Caco-2 (cell line): Measurements from ENCODE around the gene NELFCD. TPM values are rescaled to one million over a fixed set of nuclear protein-coding genes. Genes with fewer than 3 reads are reported as not detected.

Experiments
- BruUV-seq: library from RNA; stranded (reverse); fragments of 400-500 nt; replicated peaks from 2 replicates; lab custom pipeline; 2021; lab: Mats Ljungman, UMichigan
- CTCF ChIA-PET: fragments of 300-600 bp; sonication (Branson Sonifier 250); formaldehyde crosslinking; loops from one replicate; lab custom pipeline; 2022; ENCODE audit warnings: antibody characterized with exemption; lab: Charles Lee
- POLR2A ChIA-PET: fragments of 300-600 bp; sonication (Branson Sonifier 250); formaldehyde crosslinking; loops from one replicate; lab custom pipeline; 2022; ENCODE audit warnings: antibody characterized with exemption; lab: Charles Lee
- DNase-seq, 2 experiments: peaks; one replicate each; pipeline versions ENCODE4 v3.0.0 to v3.0.0-alpha.2; 2020 to 2022
- H3K27me3 ChIP-seq: replicated peaks from 2 replicates; pipeline ENCODE4 v1.6.0; 2011; ENCODE audit warnings: low read length; ENCODE audit not compliant: control insufficient read depth, insufficient read depth
- H3K36me3 ChIP-seq: 2 replicates; pipeline ENCODE4 v1.5.1; 2011; ENCODE audit warnings: low read length; ENCODE audit not compliant: control insufficient read depth, insufficient read depth
- H3K4me1 ChIP-seq: fragments of 250-450 bp; sonication (Bioruptor Pico); 2 replicates; pipeline ENCODE4 v1.5.1; 2020; ENCODE audit warnings: mild to moderate bottlenecking
- H3K4me3 ChIP-seq: 2 replicates; pipeline ENCODE4 v1.5.1; 2011; ENCODE audit warnings: low read depth, mild to moderate bottlenecking, control low read depth, low read length
- H3K9me3 ChIP-seq: fragments of 250-450 bp; sonication (Bioruptor Pico); 2 replicates; pipeline ENCODE4 v1.5.1; 2020; ENCODE audit warnings: mild to moderate bottlenecking, moderate library complexity
- H3K27ac Mint-ChIP-seq: one replicate; pipeline ENCODE4 v1.8.0; 2022; ENCODE audit warnings: mixed read lengths; ENCODE audit not compliant: unreplicated experiment
- H3K27me3 Mint-ChIP-seq: one replicate; pipeline ENCODE4 v1.8.0; 2022; ENCODE audit warnings: mixed read lengths; ENCODE audit not compliant: insufficient read depth, unreplicated experiment
- H3K36me3 Mint-ChIP-seq: one replicate; pipeline ENCODE4 v1.8.0; 2022; ENCODE audit warnings: mild to moderate bottlenecking, mixed read lengths; ENCODE audit not compliant: insufficient read depth, unreplicated experiment
- H3K4me1 Mint-ChIP-seq: one replicate; pipeline ENCODE4 v1.8.0; 2022; ENCODE audit warnings: low read depth, mixed read lengths; ENCODE audit not compliant: unreplicated experiment
- H3K4me3 Mint-ChIP-seq: one replicate; pipeline ENCODE4 v1.8.0; 2022; ENCODE audit warnings: mild to moderate bottlenecking, moderate library complexity, mixed read lengths; ENCODE audit not compliant: unreplicated experiment
- H3K9me3 Mint-ChIP-seq: one replicate; pipeline ENCODE4 v1.8.0; 2022; ENCODE audit warnings: mixed read lengths; ENCODE audit not compliant: unreplicated experiment
- CTCF ChIP-seq, 2 experiments: fragments of 200-600 bp in 1 of 2; IDR thresholded peaks; 1 replicate in 1 of 2; 2 replicates in 1 of 2; pipeline versions ENCODE4 v1.5.1 to v1.8.0; 2011 to 2022; ENCODE audit warnings: antibody characterized with exemption in 1 of 2, control low read depth in 1 of 2, inconsistent platforms in 1 of 2, low read depth in 1 of 2, low read length in 1 of 2, mild to moderate bottlenecking in 1 of 2, moderate library complexity in 1 of 2; ENCODE audit not compliant: insufficient read depth in 1 of 2, severe bottlenecking in 1 of 2, unreplicated experiment in 1 of 2
- intact Hi-C: fragments of 100-400 bp; cut with micrococcal nuclease; formaldehyde crosslinking; loops from one replicate; pipeline ENCODE4 v1.10.0; 2022; ENCODE audit not compliant: unreplicated experiment
- total RNA-seq: library from RNA; stranded (reverse); gene quantifications from 2 replicates; pipeline ENCODE4 v1.2.3, GENCODE V29; 2022

Gene NELFCD
- total RNA-seq, 1 experiment from 2014 or later: 230 TPM

GRCh38 chr20:59017493-59018231, 36.6 kb downstream of the NELFCD start:
- CTCF ChIA-PET: interaction anchor here (1.5 kb wide), 1 partner anchor 147 kb away, joined by 4 read pairs; no protein-coding TSS in a partner anchor

GRCh38 chr20:59018817-59019216, 37.8 kb downstream of the NELFCD start:
- no peak for DNase-seq
- intact Hi-C loops: no loop called here
- TF ChIP-seq CTCF (IDR thresholded peaks at IDR 0.05; ENCODE audit: insufficient read depth in 1 of 2, low read depth in 1 of 2, low read length in 1 of 2, severe bottlenecking in 1 of 2, unreplicated experiment in 1 of 2): no peak
- Histone ChIP-seq H3K36me3 (peaks cover 3% of the 10 kb centered on the region; the same call in 1 of the 2 replicates), H3K4me3 (no peak overlapping the region), H3K27me3 (no peaks in the 10 kb centered on the region), H3K9me3 (no peaks in the 10 kb centered on the region), H3K4me1 (peaks cover 17% of the 10 kb centered on the region)
- H3K36me3 Mint-ChIP-seq: peaks cover 29% of the 10 kb centered on the region
- no peak overlapping the region for H3K4me3 Mint-ChIP-seq
- CTCF ChIA-PET: no interaction called here
- POLR2A ChIA-PET: interaction anchor here (1.1 to 4.0 kb wide), 2 partner anchors 13 kb away, joined by 12 to 19 read pairs; partner anchors contain the start of gene ATP5F1E
- no peaks in the 10 kb centered on the region for H3K9me3 Mint-ChIP-seq
- no TSS peak for BruUV-seq
- no peak overlapping the region for H3K27ac Mint-ChIP-seq
- H3K27me3 Mint-ChIP-seq: no peaks in the 10 kb centered on the region
- H3K4me1 Mint-ChIP-seq: peaks cover 14% of the 10 kb centered on the region

More at GRCh38 chr20:59017493-59018231, 36.6 kb downstream of the NELFCD start:
- H3K27ac Mint-ChIP-seq: peak overlapping the region; percentile 24
- BruUV-seq: no TSS peak
- H3K4me3 ChIP-seq: no peak overlapping the region
- peaks cover 24% of the 10 kb centered on the region for H3K4me1 Mint-ChIP-seq
- POLR2A ChIA-PET: interaction anchor here (0.7 to 4.0 kb wide), 2 partner anchors 14 to 70 kb away, joined by 5 to 19 read pairs; partner anchors contain the start of gene ATP5F1E
- H3K36me3 Mint-ChIP-seq: peaks cover 18% of the 10 kb centered on the region
- no peak for TF ChIP-seq CTCF (IDR thresholded peaks at IDR 0.05; ENCODE audit: insufficient read depth in 1 of 2, low read depth in 1 of 2, low read length in 1 of 2, severe bottlenecking in 1 of 2, unreplicated experiment in 1 of 2)
- H3K9me3 ChIP-seq: no peaks in the 10 kb centered on the region
- intact Hi-C loops: no loop called here
- no peaks in the 10 kb centered on the region for H3K9me3 Mint-ChIP-seq
- H3K4me3 Mint-ChIP-seq: no peak overlapping the region
- H3K27me3 Mint-ChIP-seq: no peaks in the 10 kb centered on the region
- DNase-seq: no peak
- no peaks in the 10 kb centered on the region; the same call in 1 of the 2 replicates for H3K36me3 ChIP-seq
- peaks cover 17% of the 10 kb centered on the region for H3K4me1 ChIP-seq
- no peaks in the 10 kb centered on the region for H3K27me3 ChIP-seq

- Mint-ChIP-seq H3K4me1 (peaks cover 14% of the 10 kb centered on the region), H3K27ac (no peak within 1 kb of the TSS), H3K27me3 (no peaks in the 10 kb centered on the region), H3K9me3 (no peaks in the 10 kb centered on the region), H3K4me3 (no peak within 1 kb of the TSS), H3K36me3 (peaks cover 33% of the 10 kb centered on the region)
- ChIA-PET CTCF (interaction anchor here (0.6 to 1.0 kb wide), 2 partner anchors 10 to 13 kb away, joined by 4 to 5 read pairs; partner anchors contain the start of gene ATP5F1E), POLR2A (interaction anchor here (1.1 kb wide), 1 partner anchor 13 kb away, joined by 12 read pairs; the partner anchor contains the start of gene ATP5F1E)
- H3K36me3 ChIP-seq: peaks cover 5% of the 10 kb centered on the region; the same call in 1 of the 2 replicates
- no peak for TF ChIP-seq CTCF (IDR thresholded peaks at IDR 0.05; ENCODE audit: insufficient read depth in 1 of 2, low read depth in 1 of 2, low read length in 1 of 2, severe bottlenecking in 1 of 2, unreplicated experiment in 1 of 2)
- intact Hi-C loops: no loop called here
- no peaks in the 10 kb centered on the region for H3K27me3 ChIP-seq
- H3K4me3 ChIP-seq: no peak within 1 kb of the TSS
- BruUV-seq: no TSS peak
- DNase-seq: no peak
- H3K9me3 ChIP-seq: no peaks in the 10 kb centered on the region
- peaks cover 17% of the 10 kb centered on the region for H3K4me1 ChIP-seq
Observed at GRCh38 chr20:59019217-59019616, 38.2 kb downstream of the NELFCD start, which contains the start of gene TUBB1. Gene TUBB1 (plus strand): TSS chr20:59019429. CDS start chr20:59019523, 94 bp downstream.
